ENCODE measurements around the gene UBE2I. TPM values are rescaled to one million over a fixed set of nuclear protein-coding genes. Genes with fewer than 3 reads are reported as not detected.

UBE2I gene
- total and polyA plus RNA-seq, 8 donors: 30.0 to 57.9 (median 36.7) TPM

DNA sequence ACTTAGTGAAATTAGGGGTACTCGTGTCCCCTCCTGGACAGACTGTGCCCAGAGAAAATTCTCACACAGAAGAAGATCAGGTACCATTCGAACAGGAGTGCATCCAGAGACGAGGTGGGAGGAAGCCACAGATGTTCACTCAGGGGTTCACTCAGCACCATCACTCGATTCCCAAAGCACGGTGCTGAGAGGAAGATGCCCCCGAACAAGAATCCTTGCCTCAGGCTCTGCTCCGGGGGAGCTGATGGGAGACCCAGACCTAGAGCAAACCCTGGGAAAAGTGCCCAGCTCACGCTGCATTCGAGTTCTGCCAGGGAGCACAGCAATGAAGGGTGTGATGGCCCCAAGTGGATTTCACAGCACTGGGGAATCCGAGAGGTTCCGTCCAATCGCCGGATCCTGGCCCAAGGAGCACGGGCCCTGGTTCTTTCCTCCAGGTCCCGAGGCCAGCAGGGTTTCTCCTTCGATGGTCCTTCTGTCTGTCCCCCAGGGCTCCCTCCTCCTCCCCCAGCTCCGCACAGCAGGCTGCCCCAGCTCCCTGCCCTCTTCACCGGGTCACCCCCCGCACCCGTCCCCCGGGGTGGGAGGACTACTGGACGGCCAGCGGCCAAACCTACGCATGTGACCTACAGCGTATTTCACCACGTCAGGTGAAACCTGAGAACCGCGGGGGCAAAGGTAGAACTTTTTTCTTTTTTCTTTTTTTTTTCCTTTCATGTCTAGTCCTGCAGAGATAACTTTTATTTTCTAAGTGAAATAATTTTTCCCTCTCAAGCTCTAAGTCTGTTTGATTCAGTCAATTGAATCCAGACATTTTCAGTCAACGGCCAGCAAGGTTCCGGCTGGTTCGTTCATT lies 10.2 kb upstream of the UBE2I start:
- WGBS, 2 donors: 22 to 32% methylated on average over 31 of the region's 31 CpGs
- H3K27me3 ChIP-seq: no peaks in the 10 kb centered on the region
- TF ChIP-seq, protein P1, sequence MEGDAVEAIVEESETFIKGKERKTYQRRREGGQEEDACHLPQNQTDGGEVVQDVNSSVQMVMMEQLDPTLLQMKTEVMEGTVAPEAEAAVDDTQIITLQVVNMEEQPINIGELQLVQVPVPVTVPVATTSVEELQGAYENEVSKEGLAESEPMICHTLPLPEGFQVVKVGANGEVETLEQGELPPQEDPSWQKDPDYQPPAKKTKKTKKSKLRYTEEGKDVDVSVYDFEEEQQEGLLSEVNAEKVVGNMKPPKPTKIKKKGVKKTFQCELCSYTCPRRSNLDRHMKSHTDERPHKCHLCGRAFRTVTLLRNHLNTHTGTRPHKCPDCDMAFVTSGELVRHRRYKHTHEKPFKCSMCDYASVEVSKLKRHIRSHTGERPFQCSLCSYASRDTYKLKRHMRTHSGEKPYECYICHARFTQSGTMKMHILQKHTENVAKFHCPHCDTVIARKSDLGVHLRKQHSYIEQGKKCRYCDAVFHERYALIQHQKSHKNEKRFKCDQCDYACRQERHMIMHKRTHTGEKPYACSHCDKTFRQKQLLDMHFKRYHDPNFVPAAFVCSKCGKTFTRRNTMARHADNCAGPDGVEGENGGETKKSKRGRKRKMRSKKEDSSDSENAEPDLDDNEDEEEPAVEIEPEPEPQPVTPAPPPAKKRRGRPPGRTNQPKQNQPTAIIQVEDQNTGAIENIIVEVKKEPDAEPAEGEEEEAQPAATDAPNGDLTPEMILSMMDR (IDR thresholded peaks at IDR 0.05): no peak
- peak; percentile 77 to 85 (median 82) for ATAC-seq
- no peaks in the 10 kb centered on the region for H3K9me3 ChIP-seq
- peak overlapping the region in 3 of 4 donors; percentile 47 to 65 (median 55) for H3K27ac ChIP-seq
- peak overlapping the region in 2 of 4 donors; percentile 38 to 40 for H3K4me3 ChIP-seq
- intact Hi-C loops (cut with DNase I): no loop called here
- H3K4me1 ChIP-seq: peaks cover 4 to 24% (median 9%) of the 10 kb centered on the region in 3 donors
- FAIRE-seq: no peak
- DNase-seq: peak; percentile 55 to 94 (median 87)
- no peaks in the 10 kb centered on the region for H3K36me3 ChIP-seq

DNA sequence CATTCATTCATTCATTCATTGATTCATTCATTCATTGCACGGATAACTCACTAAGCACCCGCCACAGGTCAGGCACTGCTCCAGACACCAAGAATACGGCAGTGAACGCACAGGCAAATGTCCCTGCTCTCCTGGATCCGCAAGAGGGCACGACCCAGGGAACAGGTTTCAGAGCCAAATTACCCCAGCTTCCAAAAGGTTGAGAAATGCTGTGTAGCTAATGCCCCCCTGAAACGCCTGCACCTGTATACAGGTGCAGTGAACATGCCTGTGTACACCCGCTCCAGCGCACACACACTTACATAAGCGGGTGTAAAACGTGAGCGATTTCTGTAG lies 9.6 kb upstream of the UBE2I start:
- FAIRE-seq: no peak
- 31 to 35% methylated on average over 12 of the region's 12 CpGs for WGBS, 2 donors

DNA sequence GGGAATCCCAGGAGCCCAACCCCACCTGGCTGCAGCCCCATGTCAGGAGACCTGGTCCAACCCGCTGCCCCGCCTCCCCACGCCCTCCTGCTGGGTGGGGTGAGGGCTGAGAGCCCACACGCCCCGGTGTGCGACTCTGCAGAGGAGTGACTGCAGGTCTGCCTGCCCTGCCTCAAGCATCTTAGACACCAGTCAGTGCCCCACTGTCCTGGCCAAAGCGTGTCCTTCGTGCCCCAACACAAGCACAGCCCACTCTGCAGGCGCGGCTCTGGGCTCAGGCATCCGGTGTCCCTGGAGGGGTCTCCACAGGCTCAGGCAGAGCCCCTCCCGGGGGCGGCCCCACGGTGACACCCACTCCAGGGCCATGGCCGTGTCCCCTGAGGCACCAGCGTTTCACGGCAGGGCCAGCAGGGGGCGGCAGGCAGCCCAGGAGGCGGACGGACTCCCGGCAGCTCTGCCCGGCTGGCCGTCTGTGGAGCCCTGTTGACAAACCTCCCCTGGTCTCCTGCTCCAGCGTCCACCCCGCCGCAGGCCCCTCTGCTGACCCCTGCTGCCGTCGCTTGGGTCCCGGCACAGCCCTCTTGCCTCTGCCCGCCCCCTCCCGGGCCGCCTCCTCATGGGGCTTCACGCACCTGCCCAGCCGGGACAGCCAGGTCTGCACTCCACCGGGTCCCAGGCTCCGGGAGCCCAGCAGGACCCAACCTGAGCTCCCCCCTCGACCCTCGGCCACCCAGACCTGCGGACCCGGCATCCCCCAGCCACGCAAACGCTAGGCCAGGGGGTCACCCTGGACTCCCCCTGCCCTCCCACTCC lies 8.6 kb upstream of the UBE2I start:
- ATAC-seq (peak; percentile 72 to 83 (median 78)), DNase-seq (peak; percentile 58 to 94 (median 84)), FAIRE-seq (no peak)
- H3K4me3 ChIP-seq: peak overlapping the region in 2 of 4 donors; percentile 37 to 43
- TF ChIP-seq, protein P1 (IDR thresholded peaks at IDR 0.05): peak; percentile 83 to 90 (median 87)
- no peaks in the 10 kb centered on the region for H3K9me3 ChIP-seq
- H3K36me3 ChIP-seq: no peaks in the 10 kb centered on the region
- H3K27ac ChIP-seq: no peak overlapping the region
- intact Hi-C loops (cut with DNase I): no loop called here
- no peaks in the 10 kb centered on the region for H3K27me3 ChIP-seq
- H3K4me1 ChIP-seq: peaks cover 4 to 24% (median 9%) of the 10 kb centered on the region in 3 donors
- 2 to 6% methylated on average over 40 to 42 of the region's 42 CpGs for WGBS, 2 donors

More for the DNA sequence above, 9.6 kb upstream of the UBE2I start:
- TF ChIP-seq, protein P1 (IDR thresholded peaks at IDR 0.05): no peak
- no peak for ATAC-seq
- Histone ChIP-seq H3K4me3 (peak overlapping the region in 2 of 4 donors; percentile 38 to 40), H3K4me1 (peaks cover 4 to 24% (median 9%) of the 10 kb centered on the region in 3 donors), H3K36me3 (no peaks in the 10 kb centered on the region), H3K27me3 (no peaks in the 10 kb centered on the region), H3K9me3 (no peaks in the 10 kb centered on the region), H3K27ac (no peak overlapping the region)
- DNase-seq: no peak
- intact Hi-C loops (cut with DNase I): no loop called here

DNA sequence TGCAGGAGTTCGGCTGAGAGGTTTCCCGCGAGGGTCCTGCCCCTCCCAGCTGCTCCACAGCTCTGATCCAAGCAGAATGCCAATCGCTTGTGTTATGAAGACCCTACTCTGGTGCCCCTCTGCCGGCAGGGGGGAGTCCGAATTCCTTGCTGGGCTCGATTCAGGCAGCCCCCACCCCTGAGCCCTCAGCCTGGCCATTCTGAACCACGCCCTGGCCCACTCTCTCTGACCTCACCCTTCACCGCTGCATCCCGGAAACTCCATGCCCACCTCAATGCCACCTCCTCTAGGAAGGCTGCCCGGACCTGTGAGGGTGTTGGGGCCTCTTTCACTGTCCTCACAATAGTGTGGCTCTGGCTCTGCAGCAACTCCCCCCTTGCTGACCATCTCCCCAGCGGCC lies 7.9 kb upstream of the UBE2I start:
- H3K4me3 ChIP-seq: no peak overlapping the region
- FAIRE-seq: no peak
- no peak for ATAC-seq
- no peaks in the 10 kb centered on the region for H3K36me3 ChIP-seq
- no peaks in the 10 kb centered on the region for H3K9me3 ChIP-seq
- DNase-seq: no peak
- TF ChIP-seq, protein P1 (IDR thresholded peaks at IDR 0.05): no peak
- no peak overlapping the region for H3K27ac ChIP-seq
- H3K27me3 ChIP-seq: no peaks in the 10 kb centered on the region
- H3K4me1 ChIP-seq: peaks cover 4 to 24% (median 9%) of the 10 kb centered on the region in 3 donors
- intact Hi-C loops (cut with DNase I): no loop called here
- 66 to 80% methylated on average over 12 of the region's 12 CpGs for WGBS, 2 donors

Measured in pancreas (tissue), 10 donors.